ENCODE data around the gene CCNL1.

Gene CCNL1

GRCh38 chr3:157155591-157155990, 4.4 kb downstream of the CCNL1 start:
- Histone ChIP-seq H2AFZ (ENCODE audit: low read length) (no peak overlapping the region), H3K9me2 (ENCODE audit: low read depth, low read length) (no peaks in the 10 kb centered on the region), H4K20me1 (ENCODE audit: insufficient read depth, low read length) (peaks cover 41% of the 10 kb centered on the region), H3F3A (ENCODE audit: insufficient read depth, low read length) (no peaks in the 10 kb centered on the region), H3K27ac (ENCODE audit: low read depth, low read length, poor library complexity, severe bottlenecking) (no peak overlapping the region), H3K27me3 (ENCODE audit: insufficient read depth, low read length) (no peaks in the 10 kb centered on the region), H3K36me3 (ENCODE audit: insufficient read depth, low read length) (peaks cover 92% of the 10 kb centered on the region), H3K79me2 (ENCODE audit: insufficient read depth, low read length) (peaks cover 71% of the 10 kb centered on the region), H3K9ac (ENCODE audit: low read length) (no peak overlapping the region), H3K4me2 (ENCODE audit: low read length) (peak overlapping the region; percentile 98), H3K9me3 (ENCODE audit: low read length) (no peaks in the 10 kb centered on the region), H3K4me3 (ENCODE audit: low read depth, low read length, poor library complexity, severe bottlenecking) (peak overlapping the region; percentile 4), H3K4me1 (ENCODE audit: insufficient read depth, low read length, severe bottlenecking) (peaks cover 53% of the 10 kb centered on the region)
- TF ChIP-seq EZH2 (IDR thresholded peaks at IDR 0.05; ENCODE audit: borderline replicate concordance, low read length) (no peak), CTCF (IDR thresholded peaks at IDR 0.05; ENCODE audit: low read length) (no peak)

- H4K20me1 ChIP-seq (ENCODE audit: insufficient read depth, low read length) = peaks cover 41% of the 10 kb centered on the region
- no peak overlapping the region for H3K27ac ChIP-seq (ENCODE audit: low read depth, low read length, poor library complexity, severe bottlenecking)
- H2AFZ ChIP-seq (ENCODE audit: low read length) = no peak overlapping the region
- peak overlapping the region; percentile 98; the same call in 1 of the 2 replicates for H3K4me2 ChIP-seq (ENCODE audit: low read length)
- H3F3A ChIP-seq (ENCODE audit: insufficient read depth, low read length) = no peaks in the 10 kb centered on the region
- no peaks in the 10 kb centered on the region for H3K9me3 ChIP-seq (ENCODE audit: low read length)
- no peaks in the 10 kb centered on the region for H3K9me2 ChIP-seq (ENCODE audit: low read depth, low read length)
- TF ChIP-seq CTCF (IDR thresholded peaks at IDR 0.05; ENCODE audit: low read length) (no peak), EZH2 (IDR thresholded peaks at IDR 0.05; ENCODE audit: borderline replicate concordance, low read length) (no peak)
- no peaks in the 10 kb centered on the region for H3K27me3 ChIP-seq (ENCODE audit: insufficient read depth, low read length)
- peaks cover 71% of the 10 kb centered on the region for H3K79me2 ChIP-seq (ENCODE audit: insufficient read depth, low read length)
- no peak overlapping the region for H3K9ac ChIP-seq (ENCODE audit: low read length)
- H3K4me1 ChIP-seq (ENCODE audit: insufficient read depth, low read length, severe bottlenecking) = peaks cover 50% of the 10 kb centered on the region
- H3K36me3 ChIP-seq (ENCODE audit: insufficient read depth, low read length) = peaks cover 100% of the 10 kb centered on the region
- no peak overlapping the region for H3K4me3 ChIP-seq (ENCODE audit: low read depth, low read length, poor library complexity, severe bottlenecking)
Measured at GRCh38 chr3:157154563-157155330, 5.2 kb downstream of the CCNL1 start.

GRCh38 chr3:157152930-157153329, 7.0 kb downstream of the CCNL1 start:
- TF ChIP-seq CTCF (IDR thresholded peaks at IDR 0.05; ENCODE audit: low read length) = no peak
- TF ChIP-seq EZH2 (IDR thresholded peaks at IDR 0.05; ENCODE audit: borderline replicate concordance, low read length) = no peak
- Histone ChIP-seq H3K4me3 (ENCODE audit: low read depth, low read length, poor library complexity, severe bottlenecking) (no peak overlapping the region), H3K27ac (ENCODE audit: low read depth, low read length, poor library complexity, severe bottlenecking) (no peak overlapping the region), H3K36me3 (ENCODE audit: insufficient read depth, low read length) (peaks cover 100% of the 10 kb centered on the region), H3K79me2 (ENCODE audit: insufficient read depth, low read length) (peaks cover 52% of the 10 kb centered on the region), H3K4me2 (ENCODE audit: low read length) (no peak overlapping the region), H3F3A (ENCODE audit: insufficient read depth, low read length) (peaks cover 10% of the 10 kb centered on the region), H2AFZ (ENCODE audit: low read length) (no peak overlapping the region), H3K9me2 (ENCODE audit: low read depth, low read length) (no peaks in the 10 kb centered on the region), H3K9me3 (ENCODE audit: low read length) (no peaks in the 10 kb centered on the region), H4K20me1 (ENCODE audit: insufficient read depth, low read length) (peaks cover 31% of the 10 kb centered on the region), H3K9ac (ENCODE audit: low read length) (no peak overlapping the region), H3K27me3 (ENCODE audit: insufficient read depth, low read length) (no peaks in the 10 kb centered on the region), H3K4me1 (ENCODE audit: insufficient read depth, low read length, severe bottlenecking) (peaks cover 38% of the 10 kb centered on the region)
